Liver (tissue), 9 donors: ENCODE data around the gene SYNGR2. TPM values are rescaled to one million over a fixed set of nuclear protein-coding genes. Genes with fewer than 3 reads are reported as not detected.

ENCODE experiments used
- DNase-seq: peaks from one replicate; pipeline ENCODE4 v3.0.0-alpha.2; 2017; ENCODE audit warnings: low spot score
- H3K27ac ChIP-seq, 2 donors: one replicate each; pipeline ENCODE4 v1.7.0; 2013; ENCODE audit warnings: inconsistent platforms in 2 of 2, low read length in 2 of 2, control low read depth in 1 of 2, low read depth in 1 of 2, mild to moderate bottlenecking in 1 of 2
- H3K27me3 ChIP-seq, 4 donors: one replicate each; pipeline versions ENCODE4 v1.6.1 to v1.7.0; 2013; ENCODE audit warnings: low read length in 3 of 4, inconsistent platforms in 1 of 4, mild to moderate bottlenecking in 1 of 4, moderate library complexity in 1 of 4; ENCODE audit not compliant: control insufficient read depth in 4 of 4, insufficient read depth in 4 of 4
- H3K36me3 ChIP-seq, 4 donors: one replicate each; pipeline versions ENCODE4 v1.6.1 to v1.7.0; 2013; ENCODE audit warnings: low read length in 3 of 4, mild to moderate bottlenecking in 3 of 4, low read depth in 1 of 4, moderate library complexity in 1 of 4; ENCODE audit not compliant: control insufficient read depth in 4 of 4, insufficient read depth in 3 of 4
- H3K4me1 ChIP-seq, 4 donors: one replicate each; pipeline versions ENCODE4 v1.6.1 to v1.7.0; 2013; ENCODE audit warnings: low read length in 3 of 4, mild to moderate bottlenecking in 3 of 4, moderate library complexity in 1 of 4; ENCODE audit not compliant: control insufficient read depth in 4 of 4, insufficient read depth in 4 of 4
- H3K4me3 ChIP-seq, 3 donors: one replicate each; pipeline versions ENCODE4 v1.6.1 to v1.7.0; 2013; ENCODE audit warnings: low read length in 3 of 3, control low read depth in 1 of 3, low read depth in 1 of 3, mild to moderate bottlenecking in 1 of 3
- H3K9ac ChIP-seq, 2 donors: one replicate each; pipeline ENCODE4 v1.7.0; 2013; ENCODE audit warnings: low read length in 2 of 2, mild to moderate bottlenecking in 2 of 2, moderate library complexity in 2 of 2, control low read depth in 1 of 2, low read depth in 1 of 2
- H3K9me3 ChIP-seq, 4 donors: one replicate each; pipeline versions ENCODE4 v1.6.1 to v1.7.0; 2013; ENCODE audit warnings: low read length in 3 of 4; ENCODE audit not compliant: control insufficient read depth in 4 of 4
- EGR1 ChIP-seq, 2 donors: IDR thresholded peaks; 2 replicates each; pipeline ENCODE4 v1.6.1; 2016 to 2018; ENCODE audit warnings: antibody characterized with exemption in 2 of 2, low read depth in 2 of 2
- GABPA ChIP-seq, 2 donors: IDR thresholded peaks in 1 of 2; conservative IDR thresholded peaks in 1 of 2; 2 replicates each; pipeline ENCODE4 v1.6.1; 2016; ENCODE audit warnings: antibody characterized with exemption in 2 of 2, mild to moderate bottlenecking in 1 of 2, moderate library complexity in 1 of 2
- HNF4A ChIP-seq, 2 donors: conservative IDR thresholded peaks; 2 replicates each; pipeline ENCODE4 v1.6.1; 2016; ENCODE audit warnings: antibody characterized with exemption in 2 of 2, mild to moderate bottlenecking in 2 of 2
- HNF4G ChIP-seq: IDR thresholded peaks from 2 replicates; pipeline ENCODE4 v1.6.1; 2016; ENCODE audit warnings: antibody characterized with exemption
- RAD21 ChIP-seq, 2 donors: IDR thresholded peaks; 2 replicates each; pipeline ENCODE4 v1.6.1; 2016; ENCODE audit warnings: antibody characterized with exemption in 2 of 2, mild to moderate bottlenecking in 2 of 2
- RXRA ChIP-seq, 2 donors: IDR thresholded peaks; 2 replicates each; pipeline ENCODE4 v1.6.1; 2017 to 2018; ENCODE audit warnings: antibody characterized with exemption in 2 of 2, mild to moderate bottlenecking in 1 of 2
- TAF1 ChIP-seq: conservative IDR thresholded peaks from 2 replicates; pipeline ENCODE4 v1.6.1; 2016; ENCODE audit warnings: antibody characterized with exemption, mild to moderate bottlenecking
- YY1 ChIP-seq: IDR thresholded peaks from 2 replicates; pipeline ENCODE4 v1.6.1; 2016; ENCODE audit warnings: antibody characterized with exemption, mild to moderate bottlenecking
- whole genome bisulfite sequencing: extraction: QIAGEN DNeasy Blood & Tissue Kit; methylation state at CpG from one replicate; pipeline ENCODE4 v1.1.7; 2013; 5-methylcytosine and 5-hydroxymethylcytosine counted together
- polyA plus RNA-seq, 2 donors: library from polyadenylated mRNA; stranded (reverse) in 1 of 2; unstranded in 1 of 2; fragments of 200-250 nt in 1 of 2; fragments of >200 nt in 1 of 2; fragmentation: Nextera tagmentation in 1 of 2; extraction: Ambion mirVana in 1 of 2; gene quantifications; one replicate each; pipeline versions ENCODE4 v1.2.1 to v1.2.3, GENCODE V29; 2013 to 2015
- total RNA-seq, 2 donors: library from RNA; depleted of rRNA; stranded (reverse); fragments of >200 nt; gene quantifications; one replicate each; pipeline ENCODE4 v1.2.3, GENCODE V29; 2014
- TF ChIP-seq, protein P1 (sequence below): IDR thresholded peaks from 2 replicates; pipeline ENCODE4 v1.6.1; 2016; ENCODE audit warnings: antibody characterized with exemption, mild to moderate bottlenecking
- TF ChIP-seq, protein P2 (sequence below): fragments of 150-350 bp; IDR thresholded peaks from 2 replicates; pipeline ENCODE4 v1.5.1; 2017; ENCODE audit warnings: improper control_type of control experiment, low read depth, low read length; ENCODE audit not compliant: missing input control
- TF ChIP-seq, protein P3 (sequence below): IDR thresholded peaks from 2 replicates; pipeline ENCODE4 v1.6.1; 2016; ENCODE audit warnings: antibody characterized with exemption
- donor health status: healthy.
- donor health status: healthy.
- donor health status: healthy.
- donor health status: healthy.
- donor health status: healthy.

SYNGR2 gene
- total and polyA plus RNA-seq, 4 donors: 27.9 to 84.7 (median 55.2) TPM

- H3K27me3 ChIP-seq: no peaks in the 10 kb centered on the region
- TF ChIP-seq GABPA (IDR thresholded peaks at IDR 0.05 in 1 of 2, conservative IDR thresholded peaks at IDR 0.05 in 1 of 2): no peak
- TF ChIP-seq RXRA (IDR thresholded peaks at IDR 0.05): no peak
- TF ChIP-seq, protein P1, sequence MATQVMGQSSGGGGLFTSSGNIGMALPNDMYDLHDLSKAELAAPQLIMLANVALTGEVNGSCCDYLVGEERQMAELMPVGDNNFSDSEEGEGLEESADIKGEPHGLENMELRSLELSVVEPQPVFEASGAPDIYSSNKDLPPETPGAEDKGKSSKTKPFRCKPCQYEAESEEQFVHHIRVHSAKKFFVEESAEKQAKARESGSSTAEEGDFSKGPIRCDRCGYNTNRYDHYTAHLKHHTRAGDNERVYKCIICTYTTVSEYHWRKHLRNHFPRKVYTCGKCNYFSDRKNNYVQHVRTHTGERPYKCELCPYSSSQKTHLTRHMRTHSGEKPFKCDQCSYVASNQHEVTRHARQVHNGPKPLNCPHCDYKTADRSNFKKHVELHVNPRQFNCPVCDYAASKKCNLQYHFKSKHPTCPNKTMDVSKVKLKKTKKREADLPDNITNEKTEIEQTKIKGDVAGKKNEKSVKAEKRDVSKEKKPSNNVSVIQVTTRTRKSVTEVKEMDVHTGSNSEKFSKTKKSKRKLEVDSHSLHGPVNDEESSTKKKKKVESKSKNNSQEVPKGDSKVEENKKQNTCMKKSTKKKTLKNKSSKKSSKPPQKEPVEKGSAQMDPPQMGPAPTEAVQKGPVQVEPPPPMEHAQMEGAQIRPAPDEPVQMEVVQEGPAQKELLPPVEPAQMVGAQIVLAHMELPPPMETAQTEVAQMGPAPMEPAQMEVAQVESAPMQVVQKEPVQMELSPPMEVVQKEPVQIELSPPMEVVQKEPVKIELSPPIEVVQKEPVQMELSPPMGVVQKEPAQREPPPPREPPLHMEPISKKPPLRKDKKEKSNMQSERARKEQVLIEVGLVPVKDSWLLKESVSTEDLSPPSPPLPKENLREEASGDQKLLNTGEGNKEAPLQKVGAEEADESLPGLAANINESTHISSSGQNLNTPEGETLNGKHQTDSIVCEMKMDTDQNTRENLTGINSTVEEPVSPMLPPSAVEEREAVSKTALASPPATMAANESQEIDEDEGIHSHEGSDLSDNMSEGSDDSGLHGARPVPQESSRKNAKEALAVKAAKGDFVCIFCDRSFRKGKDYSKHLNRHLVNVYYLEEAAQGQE: no peak
- TF ChIP-seq RAD21 (IDR thresholded peaks at IDR 0.05): no peak
- no peak for TF ChIP-seq TAF1
- no peak for TF ChIP-seq HNF4A (conservative IDR thresholded peaks at IDR 0.05)
- TF ChIP-seq EGR1 (IDR thresholded peaks at IDR 0.05; ENCODE audit: low read depth in 2 of 2): no peak
- no peak for TF ChIP-seq HNF4G
- no peak for TF ChIP-seq YY1
- TF ChIP-seq, protein P2, sequence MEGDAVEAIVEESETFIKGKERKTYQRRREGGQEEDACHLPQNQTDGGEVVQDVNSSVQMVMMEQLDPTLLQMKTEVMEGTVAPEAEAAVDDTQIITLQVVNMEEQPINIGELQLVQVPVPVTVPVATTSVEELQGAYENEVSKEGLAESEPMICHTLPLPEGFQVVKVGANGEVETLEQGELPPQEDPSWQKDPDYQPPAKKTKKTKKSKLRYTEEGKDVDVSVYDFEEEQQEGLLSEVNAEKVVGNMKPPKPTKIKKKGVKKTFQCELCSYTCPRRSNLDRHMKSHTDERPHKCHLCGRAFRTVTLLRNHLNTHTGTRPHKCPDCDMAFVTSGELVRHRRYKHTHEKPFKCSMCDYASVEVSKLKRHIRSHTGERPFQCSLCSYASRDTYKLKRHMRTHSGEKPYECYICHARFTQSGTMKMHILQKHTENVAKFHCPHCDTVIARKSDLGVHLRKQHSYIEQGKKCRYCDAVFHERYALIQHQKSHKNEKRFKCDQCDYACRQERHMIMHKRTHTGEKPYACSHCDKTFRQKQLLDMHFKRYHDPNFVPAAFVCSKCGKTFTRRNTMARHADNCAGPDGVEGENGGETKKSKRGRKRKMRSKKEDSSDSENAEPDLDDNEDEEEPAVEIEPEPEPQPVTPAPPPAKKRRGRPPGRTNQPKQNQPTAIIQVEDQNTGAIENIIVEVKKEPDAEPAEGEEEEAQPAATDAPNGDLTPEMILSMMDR: no peak
- TF ChIP-seq, protein P3, sequence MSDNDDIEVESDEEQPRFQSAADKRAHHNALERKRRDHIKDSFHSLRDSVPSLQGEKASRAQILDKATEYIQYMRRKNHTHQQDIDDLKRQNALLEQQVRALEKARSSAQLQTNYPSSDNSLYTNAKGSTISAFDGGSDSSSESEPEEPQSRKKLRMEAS: no peak
- DNase-seq: no peak
- no peak overlapping the region for H3K4me3 ChIP-seq
- no peaks in the 10 kb centered on the region for H3K9me3 ChIP-seq
- no peak overlapping the region for H3K27ac ChIP-seq
- 88% methylated on average over 6 of the region's 6 CpGs for WGBS
- H3K4me1 ChIP-seq: peaks cover 8 to 27% (median 19%) of the 10 kb centered on the region in 4 donors
- H3K9ac ChIP-seq: no peak overlapping the region
- no peaks in the 10 kb centered on the region for H3K36me3 ChIP-seq
These were observed 21.5 kb upstream of the SYNGR2 start for GRCh38 chr17:78146881-78147280.

GRCh38 chr17:78147315-78147998 is 20.9 kb upstream of the SYNGR2 start:
- no peaks in the 10 kb centered on the region for H3K36me3 ChIP-seq
- TF ChIP-seq, protein P2: no peak
- no peak for TF ChIP-seq RAD21 (IDR thresholded peaks at IDR 0.05)
- TF ChIP-seq, protein P1: no peak
- peak; percentile 34 for DNase-seq
- H3K27me3 ChIP-seq: no peaks in the 10 kb centered on the region
- H3K9ac ChIP-seq: no peak overlapping the region
- no peak overlapping the region for H3K4me3 ChIP-seq
- WGBS: 75% methylated on average over 8 of the region's 8 CpGs
- H3K9me3 ChIP-seq: no peaks in the 10 kb centered on the region
- peaks cover 8 to 27% (median 19%) of the 10 kb centered on the region in 4 donors for H3K4me1 ChIP-seq
- H3K27ac ChIP-seq: no peak overlapping the region
